Measurements from ENCODE around the gene DLK2.
"Not testable (repeated sequence)": the region's sequence is repeated elsewhere in the genome, so short reads cannot be mapped to it uniquely, and the experiment has no call there.

DLK2 gene

DNA sequence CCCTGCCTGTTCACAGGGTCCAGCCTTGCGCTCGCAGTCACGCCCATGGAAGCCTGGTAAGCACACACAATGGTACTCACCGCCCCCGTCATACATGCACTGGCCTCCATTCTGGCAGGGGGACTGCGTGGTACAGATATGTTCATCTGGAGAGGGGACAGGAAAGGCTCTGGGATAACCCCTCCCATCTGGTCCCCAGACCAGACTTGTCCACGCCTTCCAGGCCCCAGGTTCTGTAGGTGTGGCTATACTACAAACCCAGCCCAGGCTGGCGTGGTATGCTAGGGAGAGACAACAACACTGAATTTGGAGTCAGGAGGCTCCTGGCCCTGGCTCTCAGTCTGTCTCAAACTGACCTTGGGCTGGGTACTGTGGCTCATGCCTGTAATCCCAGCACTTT, 3.4 kb downstream of the DLK2 start:
- DNase-seq = no peak

GRCh38 chr6:43451348-43451747, 4.0 kb downstream of the DLK2 start:
- DNase-seq = no peak

DNA sequence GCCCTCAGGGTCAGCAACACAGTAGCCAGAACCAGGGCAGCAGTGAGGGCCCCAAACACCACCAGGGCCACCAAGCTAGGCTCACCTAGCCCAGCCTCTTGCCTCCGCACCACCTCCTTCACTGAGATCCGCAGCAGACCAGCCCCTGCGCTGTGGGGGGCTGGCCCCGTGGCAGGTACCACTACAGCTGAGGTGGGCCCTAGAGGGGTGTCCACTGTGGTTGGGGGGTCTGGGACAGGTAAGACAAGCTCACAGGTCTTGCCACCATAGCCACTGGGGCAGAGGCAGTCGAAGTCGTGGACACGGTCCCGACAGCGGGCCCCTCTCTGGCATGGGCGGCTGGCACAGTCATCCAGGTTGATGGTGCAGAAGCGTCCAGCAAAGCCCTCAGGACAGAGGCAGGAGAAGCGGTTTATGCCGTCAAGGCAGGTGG, 4.6 kb downstream of the DLK2 start:
- no peak for DNase-seq

GRCh38 chr6:43448916-43449315, 6.4 kb downstream of the DLK2 start:
- no peak for DNase-seq

DNA sequence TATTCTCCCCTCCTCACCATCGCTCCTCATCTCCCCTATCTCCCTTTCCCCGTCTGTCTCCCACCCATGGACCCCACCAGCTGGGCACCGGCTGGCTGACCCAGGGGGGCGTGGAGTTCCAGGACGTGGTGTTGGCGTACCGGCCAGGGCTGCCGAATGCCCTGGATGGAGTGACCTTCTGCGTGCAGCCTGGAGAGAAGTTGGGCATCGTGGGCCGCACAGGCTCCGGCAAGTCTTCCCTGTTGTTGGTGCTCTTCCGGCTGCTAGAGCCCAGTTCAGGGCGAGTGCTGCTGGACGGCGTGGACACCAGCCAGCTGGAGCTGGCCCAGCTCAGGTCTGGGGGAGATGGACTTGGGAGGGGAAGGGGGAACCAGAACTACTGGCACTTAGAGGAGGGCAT, 7.7 kb downstream of the DLK2 start:
- DNase-seq = no peak

- DNase-seq = no peak
Measured at GRCh38 chr6:43445576-43445975, 9.8 kb downstream of the DLK2 start.

- DNase-seq = no peak
Measured at GRCh38 chr6:43444582-43444981, 10.8 kb downstream of the DLK2 start.

- DNase-seq = no peak
Measured at GRCh38 chr6:43444036-43444435, 11.3 kb downstream of the DLK2 start.

DNA sequence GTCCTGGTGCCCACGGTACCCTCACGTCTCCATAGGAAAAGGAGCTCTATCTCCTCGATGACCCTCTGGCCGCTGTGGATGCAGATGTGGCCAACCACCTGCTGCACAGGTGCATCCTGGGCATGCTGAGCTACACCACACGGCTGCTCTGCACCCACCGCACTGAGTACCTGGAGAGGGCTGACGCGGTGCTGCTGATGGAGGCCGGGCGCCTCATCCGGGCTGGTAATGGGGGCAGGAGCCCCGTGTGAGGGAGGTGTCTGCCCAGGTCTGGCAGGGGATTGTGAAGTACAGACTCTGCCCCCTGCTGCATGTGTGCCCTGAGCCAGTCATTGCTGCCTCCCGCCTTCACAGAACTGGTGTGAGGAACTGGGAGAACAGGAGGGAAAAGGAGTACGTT, 12.4 kb downstream of the DLK2 start:
- DNase-seq = no peak

DNA sequence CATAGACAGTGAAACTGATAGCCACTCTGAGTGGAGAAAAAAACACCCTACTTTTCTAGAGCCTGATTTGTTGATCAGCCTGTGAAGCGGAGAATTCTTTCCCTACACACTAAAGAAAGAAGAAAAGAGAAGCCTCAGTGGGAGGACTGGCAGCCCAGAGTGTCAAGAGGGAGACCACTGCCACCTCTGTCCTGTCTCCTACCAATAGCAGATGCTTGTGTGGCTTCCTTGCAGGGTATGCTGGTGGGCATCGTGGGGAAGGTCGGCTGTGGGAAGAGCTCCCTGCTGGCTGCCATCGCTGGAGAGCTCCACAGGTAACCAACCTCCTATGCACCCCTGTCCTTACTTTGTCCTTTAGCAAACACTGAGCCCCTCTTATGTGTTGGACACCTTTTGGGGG, 17.6 kb downstream of the DLK2 start:
- no peak for DNase-seq

- no peak for DNase-seq
Measured at GRCh38 chr6:43436577-43437282, 18.6 kb downstream of the DLK2 start.

- no peak for DNase-seq
Measured at GRCh38 chr6:43435682-43436437, 19.5 kb downstream of the DLK2 start.

DNA sequence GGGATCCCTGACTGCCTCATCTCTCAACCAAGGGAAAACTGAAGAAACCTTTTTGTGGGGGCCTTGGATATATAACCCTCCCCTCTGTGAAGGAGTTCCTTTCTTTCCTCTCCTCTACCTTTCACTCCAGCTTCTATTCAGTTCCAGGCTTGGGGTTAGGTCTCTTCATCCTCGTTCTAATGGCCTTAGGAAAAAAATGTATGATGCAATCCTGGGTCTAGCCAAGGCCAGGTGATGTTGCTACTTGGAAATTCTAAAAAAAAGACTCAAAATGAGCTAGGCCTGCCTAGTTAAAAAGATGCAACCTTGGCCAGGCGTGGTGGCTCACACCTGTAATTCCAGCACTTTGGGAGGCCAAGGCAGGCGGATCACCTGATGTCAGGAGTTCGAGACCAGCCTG, 20.4 kb downstream of the DLK2 start:
- no peak for DNase-seq

GRCh38 chr6:43434001-43434840, 21.1 kb downstream of the DLK2 start:
- no peak for DNase-seq

- no peak for DNase-seq
Measured at GRCh38 chr6:43433148-43433547, 22.2 kb downstream of the DLK2 start.

DNA sequence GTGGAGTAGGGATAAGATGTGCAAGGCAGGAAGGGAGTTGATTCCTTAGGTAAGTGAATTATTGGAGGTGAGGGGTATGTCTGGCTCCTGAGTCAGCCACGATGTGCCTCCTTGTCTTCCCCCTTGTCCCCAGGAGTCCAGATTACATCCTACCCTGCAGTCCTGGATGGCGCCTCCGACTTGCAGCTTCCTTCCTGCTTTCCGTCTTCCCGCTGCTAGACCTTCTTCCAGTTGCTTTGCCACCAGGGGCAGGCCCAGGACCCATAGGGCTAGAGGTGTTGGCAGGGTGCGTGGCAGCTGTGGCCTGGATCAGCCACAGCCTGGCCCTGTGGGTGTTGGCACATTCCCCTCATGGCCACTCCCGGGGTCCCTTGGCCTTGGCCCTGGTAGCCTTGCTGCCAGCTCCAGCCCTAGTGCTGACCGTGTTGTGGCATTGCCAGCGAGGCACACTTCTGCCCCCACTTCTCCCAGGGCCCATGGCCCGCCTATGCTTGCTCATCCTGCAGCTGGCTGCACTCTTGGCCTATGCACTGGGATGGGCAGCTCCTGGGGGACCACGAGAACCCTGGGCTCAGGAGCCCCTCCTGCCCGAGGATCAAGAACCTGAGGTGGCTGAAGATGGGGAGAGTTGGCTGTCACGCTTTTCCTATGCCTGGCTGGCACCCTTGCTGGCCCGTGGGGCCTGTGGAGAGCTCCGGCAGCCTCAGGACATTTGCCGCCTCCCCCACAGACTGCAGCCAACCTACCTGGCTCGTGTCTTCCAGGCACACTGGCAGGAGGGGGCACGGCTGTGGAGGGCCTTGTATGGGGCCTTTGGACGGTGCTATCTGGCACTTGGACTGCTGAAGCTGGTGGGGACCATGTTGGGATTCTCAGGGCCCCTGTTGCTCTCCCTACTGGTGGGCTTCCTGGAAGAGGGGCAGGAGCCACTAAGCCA, 23.1 kb downstream of the DLK2 start:
- DNase-seq = no peak

DNA sequence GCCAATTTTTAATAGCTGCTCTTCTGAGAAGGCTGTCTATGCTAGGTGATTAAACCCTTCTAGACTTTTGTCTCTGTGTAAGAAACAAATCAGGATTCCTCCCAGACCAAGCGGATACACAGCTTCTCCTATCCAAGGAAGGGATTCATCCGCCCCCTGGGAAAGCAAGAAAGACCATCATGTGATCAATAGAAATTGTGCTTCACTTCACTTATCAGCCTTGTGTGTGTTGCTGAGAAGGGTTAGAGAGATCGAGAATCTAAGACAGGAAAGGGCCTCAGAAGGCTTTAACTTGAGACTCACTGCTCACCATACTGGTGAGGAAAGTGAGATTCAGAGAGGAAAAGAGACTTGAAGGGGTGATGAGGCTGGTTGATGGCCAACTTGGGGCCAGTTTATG, 26.5 kb downstream of the DLK2 start:
- DNase-seq = no peak

DNA sequence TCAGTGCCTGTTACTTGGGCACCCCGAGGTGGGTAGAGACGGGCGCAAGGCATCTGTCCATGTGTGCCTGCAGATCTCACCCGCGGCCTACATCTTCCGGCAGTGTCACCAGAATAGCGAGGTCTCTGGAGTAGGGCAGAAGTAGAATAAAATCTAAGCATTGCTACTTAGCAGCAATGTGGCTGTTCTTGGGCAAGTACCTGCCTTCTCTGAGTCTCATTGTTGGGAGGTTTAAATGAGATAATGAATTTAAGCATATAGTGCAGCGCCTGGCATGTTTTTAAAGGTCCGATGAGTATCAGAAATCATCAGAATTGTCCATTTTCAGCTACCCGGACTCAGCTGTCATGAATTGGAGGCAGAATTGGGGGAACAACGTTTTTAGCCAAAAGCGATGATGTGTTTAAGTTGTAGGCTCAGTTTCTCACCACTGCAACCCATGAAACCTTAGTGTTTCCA, 27.2 kb downstream of the DLK2 start:
- DNase-seq = no peak

GRCh38 chr6:43427406-43428111, 27.8 kb downstream of the DLK2 start, which contains the start of gene ABCC10:
Gene ABCC10 (plus strand): TSS chr6:43427541. CDS start chr6:43427979, 438 bp downstream.
- DNase-seq = peak; percentile 95 to 96

GRCh38 chr6:43426928-43427405, 28.4 kb downstream of the DLK2 start:
- DNase-seq = no peak

DNA sequence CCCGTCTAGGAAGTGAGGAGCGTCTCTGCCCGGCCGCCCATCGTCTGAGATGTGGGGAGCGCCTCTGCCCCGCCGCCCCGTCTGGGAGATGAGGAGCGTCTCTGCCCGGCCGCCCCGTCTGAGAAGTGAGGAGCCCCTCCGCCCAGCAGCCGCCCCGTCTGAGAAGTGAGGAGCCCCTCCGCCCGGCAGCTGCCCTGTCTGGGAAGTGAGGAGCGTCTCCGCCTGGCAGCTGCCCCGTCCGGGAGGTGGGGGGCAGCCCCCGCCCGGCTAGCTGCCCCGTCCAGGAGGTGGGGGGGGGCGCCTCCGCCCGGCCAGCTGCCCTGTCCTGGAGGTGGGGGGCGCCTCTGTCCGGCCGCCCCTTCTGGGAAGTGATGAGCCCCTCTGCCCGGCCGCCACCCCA, 30.3 kb downstream of the DLK2 start:
- DNase-seq = not testable (repeated sequence)
